ENCODE results near the gene C1orf105.

DNA sequence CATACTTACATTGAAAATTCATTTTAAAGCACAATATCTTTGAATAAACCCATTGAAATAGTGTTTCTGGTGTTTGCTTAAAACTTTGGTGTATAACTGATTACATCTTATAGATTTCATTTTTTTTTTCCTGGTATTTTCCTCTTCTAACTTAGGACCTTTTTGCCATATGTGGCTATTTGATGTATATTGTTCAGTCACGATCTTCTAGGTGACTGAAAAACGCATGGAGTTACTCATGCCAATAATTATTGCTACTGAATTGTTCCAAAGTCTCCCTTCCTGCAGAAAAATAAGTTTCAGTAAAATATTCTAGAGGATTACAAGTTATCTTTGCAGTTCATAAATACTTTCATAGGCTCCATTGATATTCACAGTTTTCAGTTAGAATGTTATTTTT lies 22.9 kb upstream of the C1orf105 start:
- TF ChIP-seq, protein P1, sequence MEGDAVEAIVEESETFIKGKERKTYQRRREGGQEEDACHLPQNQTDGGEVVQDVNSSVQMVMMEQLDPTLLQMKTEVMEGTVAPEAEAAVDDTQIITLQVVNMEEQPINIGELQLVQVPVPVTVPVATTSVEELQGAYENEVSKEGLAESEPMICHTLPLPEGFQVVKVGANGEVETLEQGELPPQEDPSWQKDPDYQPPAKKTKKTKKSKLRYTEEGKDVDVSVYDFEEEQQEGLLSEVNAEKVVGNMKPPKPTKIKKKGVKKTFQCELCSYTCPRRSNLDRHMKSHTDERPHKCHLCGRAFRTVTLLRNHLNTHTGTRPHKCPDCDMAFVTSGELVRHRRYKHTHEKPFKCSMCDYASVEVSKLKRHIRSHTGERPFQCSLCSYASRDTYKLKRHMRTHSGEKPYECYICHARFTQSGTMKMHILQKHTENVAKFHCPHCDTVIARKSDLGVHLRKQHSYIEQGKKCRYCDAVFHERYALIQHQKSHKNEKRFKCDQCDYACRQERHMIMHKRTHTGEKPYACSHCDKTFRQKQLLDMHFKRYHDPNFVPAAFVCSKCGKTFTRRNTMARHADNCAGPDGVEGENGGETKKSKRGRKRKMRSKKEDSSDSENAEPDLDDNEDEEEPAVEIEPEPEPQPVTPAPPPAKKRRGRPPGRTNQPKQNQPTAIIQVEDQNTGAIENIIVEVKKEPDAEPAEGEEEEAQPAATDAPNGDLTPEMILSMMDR (IDR thresholded peaks at IDR 0.05) = no peak
- no peak for TF ChIP-seq EZH2 (IDR thresholded peaks at IDR 0.05)

Measured in neural progenitor cell (in vitro differentiated cells).